Measurements from ENCODE around the gene DPPA2. TPM values are rescaled to one million over a fixed set of nuclear protein-coding genes. Genes with fewer than 3 reads are reported as not detected.

Gene DPPA2
- not detected in 2 replicates for total RNA-seq

DNA sequence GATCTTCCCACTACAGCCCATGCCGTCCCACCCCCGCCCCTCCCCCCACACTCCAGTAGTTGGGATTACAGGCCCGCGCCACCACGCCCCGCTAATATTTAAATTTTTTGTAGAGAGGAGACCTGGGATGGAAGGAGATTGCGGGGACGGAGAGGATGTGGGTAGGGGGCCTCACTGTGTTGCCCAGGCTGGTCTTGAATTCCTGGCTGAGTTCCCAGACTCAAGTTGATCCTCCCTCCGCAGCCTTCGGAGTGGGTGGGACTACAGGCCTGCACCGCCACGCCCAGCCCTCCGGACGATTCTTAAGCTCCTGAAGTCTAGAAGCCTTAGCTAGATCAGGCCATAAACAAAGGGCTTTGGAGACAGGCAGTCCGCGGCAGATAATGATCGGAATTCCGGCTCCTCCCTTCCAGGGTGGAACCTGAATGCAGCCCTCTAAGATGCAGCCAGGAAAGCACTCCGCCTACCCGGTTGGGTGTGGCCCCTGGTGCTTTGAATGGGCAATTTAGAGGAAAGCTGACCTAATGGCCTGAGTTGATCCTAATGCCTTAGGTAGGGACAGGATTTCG, at the start of gene DPPA2:
DPPA2 (minus strand) TSS at position 356 of the 569 bp plus-strand sequence. CDS start 1,975 bp downstream, outside the sequence.

GRCh38 chr3:109337393-109337792, 21.1 kb upstream of the DPPA2 start, which contains the start of gene DPPA4:
DPPA4 (minus strand) TSS chr3:109337546; CDS start chr3:109337517, 29 bp downstream.

Other genes starting within 250 kb of the DPPA2 start
- gene MORC1, start 198.4 kb downstream of the DPPA2 start, total RNA-seq, result not detected in 2 replicates
- not detected in 2 replicates for gene C3orf85, start 179.8 kb downstream of the DPPA2 start, total RNA-seq
- not detected in 2 replicates for gene DPPA4, start 21.0 kb upstream of the DPPA2 start, total RNA-seq

All from cardiac ventricle fibroblast (primary cell).